Esophagus squamous epithelium (tissue), 4 donors: ENCODE measurements around the gene LONP2.

Experiments
- CTCF ChIP-seq, 6 experiments: fragments of 450-650 bp in 4 of 6; fragments of 200-600 bp in 2 of 6; sonication (generic) in 2 of 6; IDR thresholded peaks; one replicate each; pipeline ENCODE4 v1.5.1; 2016 to 2019; ENCODE audit warnings: antibody characterized with exemption in 6 of 6, mild to moderate bottlenecking in 4 of 6, moderate library complexity in 4 of 6
- POLR2A ChIP-seq, 4 donors: fragments of 450-650 bp; IDR thresholded peaks; one replicate each; pipeline ENCODE4 v1.6.1; 2017; ENCODE audit warnings: antibody characterized with exemption in 4 of 4, mild to moderate bottlenecking in 4 of 4, moderate library complexity in 3 of 4

GRCh38 chr16:48367441-48368049 is 123.4 kb downstream of the LONP2 start:
- no peak for TF ChIP-seq CTCF (IDR thresholded peaks at IDR 0.05)
- TF ChIP-seq POLR2A (IDR thresholded peaks at IDR 0.05), result no peak
